ENCODE results near the gene ERO1A.

Gene ERO1A

DNA sequence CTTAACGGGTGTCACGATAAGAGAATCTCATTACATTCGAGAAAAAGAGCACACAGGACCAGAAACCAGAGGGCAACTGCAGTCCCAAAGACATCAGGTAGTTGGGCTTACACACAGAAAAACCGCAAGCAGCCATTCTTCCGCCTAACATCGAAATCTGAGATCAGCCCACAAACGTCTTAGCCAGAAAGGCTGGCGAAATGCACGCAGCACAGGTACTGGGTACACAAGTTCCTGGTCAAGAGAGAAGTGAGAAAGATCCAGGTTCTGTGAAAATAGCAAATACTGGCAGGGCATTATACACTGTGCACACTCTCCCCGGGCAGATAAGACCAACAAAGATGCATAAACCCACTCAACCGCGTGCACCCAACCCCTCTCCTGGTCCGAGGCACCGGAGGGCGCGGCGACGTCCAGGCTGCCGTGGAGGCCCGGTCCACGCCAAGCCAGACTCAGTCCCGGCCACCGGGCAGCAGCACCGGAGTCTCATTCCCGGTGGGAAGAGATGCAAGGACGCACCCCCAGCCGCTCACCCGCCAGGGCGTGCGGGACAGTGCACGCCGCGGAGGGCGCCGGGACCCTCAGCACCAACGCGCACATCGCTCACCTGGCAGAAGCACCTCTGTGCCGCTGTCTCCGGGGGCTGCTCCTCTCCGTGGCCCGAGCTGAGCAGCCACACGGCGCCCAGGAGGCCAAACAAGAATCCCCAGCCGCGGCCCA lies 437 bp downstream of the ERO1A start:
- peak; percentile 45 for DNase-seq

DNA sequence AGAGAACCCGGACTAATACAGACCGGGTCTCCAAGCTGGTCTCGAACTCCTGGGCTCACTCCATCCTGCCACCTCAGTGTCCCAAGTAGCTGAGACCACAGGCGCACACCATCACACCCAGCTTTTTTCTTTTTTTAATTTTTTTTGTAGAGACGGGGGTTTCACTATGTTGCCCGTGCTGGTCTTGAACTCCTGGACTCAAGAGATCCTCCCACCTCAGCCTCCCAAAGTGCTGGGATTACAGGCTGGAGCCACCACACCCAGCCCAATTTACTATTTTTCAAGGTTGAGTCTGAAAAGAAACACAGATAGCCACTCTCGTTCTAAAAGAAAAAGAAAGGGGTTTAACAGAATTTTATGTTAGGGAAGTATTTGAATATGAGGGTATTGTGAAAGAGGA lies 1.8 kb downstream of the ERO1A start:
- DNase-seq = no peak

DNA sequence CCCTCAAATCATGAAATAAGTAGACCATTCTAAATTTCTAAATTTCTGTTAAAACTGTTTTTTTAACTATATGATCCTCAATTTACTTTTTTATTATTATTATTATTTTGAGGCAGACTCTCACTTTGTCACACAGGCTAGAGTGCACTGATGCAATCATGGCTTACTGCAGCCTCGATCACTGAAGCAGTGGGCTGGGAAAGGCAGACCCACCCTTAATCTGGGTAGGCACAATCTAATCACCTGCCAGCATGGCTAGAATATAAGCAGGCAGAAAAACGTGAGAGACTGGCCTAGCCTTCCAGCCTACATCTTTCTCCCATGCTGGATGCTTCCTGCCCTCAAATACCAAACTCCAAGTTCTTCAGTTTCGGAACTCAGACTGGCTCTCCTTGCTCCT lies 2.3 kb downstream of the ERO1A start:
- no peak for DNase-seq

DNA sequence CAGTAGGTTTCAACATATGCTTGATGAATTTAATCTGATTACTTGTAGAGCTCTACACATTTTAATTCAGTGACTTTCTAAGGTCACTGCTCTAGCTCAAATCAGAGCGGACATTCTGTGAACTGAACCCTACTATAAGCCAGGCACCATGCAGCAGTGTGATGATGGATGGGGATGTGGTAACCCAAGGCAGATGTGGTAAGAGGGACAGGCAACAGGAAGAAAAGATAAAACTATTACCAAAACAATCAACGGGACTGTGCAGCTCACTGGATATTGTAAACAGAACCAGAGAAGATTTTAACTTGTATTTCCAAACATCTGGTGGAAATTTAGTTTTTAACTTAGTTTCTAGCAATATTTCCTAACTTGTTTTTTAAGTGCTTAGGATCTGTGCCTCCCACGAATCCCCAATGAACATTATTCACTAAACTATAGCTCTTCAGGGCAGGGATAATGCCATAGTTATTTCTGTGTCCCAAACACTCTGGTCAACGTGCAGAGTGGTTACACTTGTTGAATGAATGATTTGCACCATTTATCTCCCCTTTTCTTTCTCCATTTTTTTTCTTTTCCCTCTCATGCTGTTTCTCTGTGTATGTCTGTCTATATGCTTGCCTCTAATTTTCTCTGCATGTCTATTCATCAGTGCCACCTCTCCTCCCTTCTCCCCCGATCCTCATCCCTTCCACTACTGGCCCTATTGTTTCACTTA lies 3.0 kb downstream of the ERO1A start:
- no peak for DNase-seq

DNA sequence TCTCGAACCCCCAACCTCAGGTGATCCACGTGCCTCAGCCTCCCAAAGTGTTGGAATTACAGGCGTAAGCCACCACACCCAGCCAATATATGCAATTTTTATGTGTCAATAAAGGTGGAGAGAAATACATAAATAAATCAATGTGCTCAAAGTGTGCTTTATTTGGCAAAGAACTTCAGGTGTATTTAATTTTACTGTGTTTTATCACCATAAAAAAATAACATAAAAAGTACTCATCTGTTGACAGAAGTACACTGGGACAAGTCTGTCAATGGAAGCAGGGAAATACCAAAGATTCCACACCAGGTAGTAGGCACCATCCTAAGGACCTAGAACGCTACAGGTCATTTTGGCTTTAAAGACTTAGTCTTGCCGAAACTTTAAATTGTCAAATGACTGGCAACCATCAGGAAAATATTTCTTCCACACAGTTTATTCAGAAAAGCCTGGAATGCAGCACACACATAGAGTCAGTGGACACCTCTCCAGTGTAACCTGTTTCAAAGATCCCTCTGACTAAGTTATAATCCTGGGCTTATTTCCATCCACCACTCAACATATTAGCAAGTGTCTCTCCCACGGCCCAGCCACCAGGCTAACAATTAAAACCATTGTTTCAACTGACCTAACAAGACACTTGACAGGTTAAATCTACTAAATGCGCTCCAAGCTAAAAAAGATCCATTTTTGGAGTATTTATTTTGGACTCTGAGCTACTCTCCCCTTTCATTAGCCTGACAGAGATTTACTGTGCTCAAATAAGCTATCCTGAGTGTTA lies 4.2 kb downstream of the ERO1A start:
- DNase-seq = no peak

DNA sequence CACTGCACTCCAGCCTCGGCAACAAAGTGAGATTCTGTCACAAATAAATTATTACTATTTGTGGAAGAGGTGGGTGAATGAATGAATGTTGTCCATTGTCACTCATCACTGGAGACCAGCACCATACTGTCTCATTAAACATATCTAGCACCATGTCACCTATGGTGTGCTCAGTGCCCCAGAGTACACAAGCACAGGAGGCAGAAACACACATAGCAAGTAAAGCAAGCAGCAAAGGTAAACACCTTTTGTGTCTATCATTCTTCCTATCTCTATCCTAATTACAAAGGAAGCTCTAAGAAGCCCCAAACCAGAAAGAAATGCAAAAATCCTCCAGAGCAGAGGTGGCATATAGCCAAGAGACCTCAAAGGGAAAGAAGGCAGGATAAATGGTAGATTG lies 9.2 kb downstream of the ERO1A start:
- no peak for DNase-seq

DNA sequence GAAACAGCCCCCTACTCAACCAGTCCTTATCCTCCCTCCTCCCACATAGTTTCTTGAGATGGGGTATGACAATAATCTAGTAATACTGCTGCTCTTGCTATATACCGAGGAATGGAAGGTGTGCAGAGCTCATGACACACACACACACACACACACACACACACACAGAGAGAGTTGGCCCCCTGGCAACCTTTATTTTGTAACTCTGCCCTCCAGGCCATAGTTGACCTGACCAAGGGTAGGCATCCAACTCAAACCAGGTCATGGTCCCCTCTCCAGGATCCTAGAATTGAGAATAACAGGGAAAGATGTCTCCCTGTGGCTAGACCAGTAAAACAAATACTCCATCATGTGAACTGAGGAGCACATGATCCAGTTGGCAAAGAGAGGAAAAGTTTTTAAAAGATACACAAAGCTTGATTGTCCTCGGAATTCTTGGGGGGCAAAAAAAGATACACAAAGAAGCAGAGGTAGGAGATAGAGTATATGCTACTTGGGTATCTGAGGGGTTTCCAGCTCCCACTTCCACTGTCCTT lies 11.3 kb downstream of the ERO1A start:
- no peak for DNase-seq

DNA sequence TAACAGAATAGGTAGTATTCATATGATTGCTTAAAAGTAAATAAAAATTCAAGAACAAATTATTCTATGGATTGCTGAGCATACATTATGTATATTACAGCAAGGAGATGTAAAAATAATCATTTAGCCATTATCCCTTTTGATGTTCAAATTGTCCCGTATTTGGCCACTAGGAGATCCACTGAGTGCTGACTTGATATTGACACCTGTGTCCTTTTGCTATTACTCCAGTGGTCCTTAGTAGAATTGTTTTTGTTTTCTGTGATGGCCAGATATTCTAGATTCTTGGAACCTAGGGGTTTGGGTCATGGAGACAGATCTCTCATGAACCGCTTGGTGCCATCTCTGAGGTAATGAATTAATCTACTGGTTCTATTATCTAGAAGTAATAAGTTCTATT lies 16.8 kb downstream of the ERO1A start:
- DNase-seq = no peak

DNA sequence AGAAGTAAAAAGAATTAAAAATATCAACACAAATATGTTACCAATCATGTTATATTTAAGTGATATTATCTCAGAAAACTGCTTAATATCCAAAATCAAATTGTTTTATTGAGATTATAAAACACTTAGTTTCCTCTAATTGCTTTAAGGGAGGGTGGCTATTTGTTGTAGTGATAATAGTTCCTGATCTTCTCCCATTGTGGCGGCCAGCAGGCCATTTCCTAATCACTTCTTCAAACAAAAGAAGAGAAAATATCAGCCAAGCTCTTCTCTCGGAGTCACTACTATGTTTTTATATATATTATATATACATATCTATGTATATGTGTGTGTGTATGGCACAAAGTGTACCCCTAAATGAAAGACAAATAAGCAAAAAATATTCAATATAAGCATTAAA lies 31.5 kb downstream of the ERO1A start:
- no peak for DNase-seq

DNA sequence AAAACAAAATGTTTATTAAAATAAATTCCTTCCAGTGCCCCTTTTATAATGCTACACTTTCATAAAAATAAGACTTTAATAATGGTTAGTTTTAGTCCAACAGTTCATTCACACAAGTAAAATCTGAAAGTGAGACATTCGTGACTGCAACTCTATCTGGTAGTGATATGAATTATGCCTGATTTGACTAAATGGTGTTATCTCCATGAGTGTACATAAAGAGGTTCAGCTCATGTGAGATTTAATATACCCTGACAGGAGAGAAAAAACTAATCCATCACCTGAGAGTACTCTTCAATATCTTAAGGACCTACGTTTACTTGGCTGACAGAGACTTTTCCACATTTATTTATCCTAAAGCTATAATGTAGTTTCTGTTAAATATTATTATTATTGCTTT lies 34.0 kb downstream of the ERO1A start:
- no peak for DNase-seq

DNA sequence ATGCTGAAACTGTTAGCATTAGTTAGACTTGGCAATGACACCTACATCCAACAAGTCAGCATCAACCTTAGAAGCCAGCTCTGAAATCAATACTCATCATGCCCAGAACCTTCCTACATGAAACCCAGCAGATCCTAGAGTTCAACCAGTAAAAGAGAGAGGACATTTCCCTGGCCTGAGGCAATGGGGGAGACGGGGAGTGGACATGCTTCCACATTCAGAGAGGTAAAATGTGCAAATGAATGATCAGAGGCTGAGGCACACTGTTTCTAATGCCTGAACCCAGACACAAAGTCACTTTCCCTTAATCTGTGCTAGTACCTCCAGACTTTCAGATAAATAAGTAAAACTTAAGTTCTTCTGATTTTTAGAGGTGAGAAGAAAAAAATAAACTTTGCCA lies 34.5 kb downstream of the ERO1A start:
- no peak for DNase-seq

DNA sequence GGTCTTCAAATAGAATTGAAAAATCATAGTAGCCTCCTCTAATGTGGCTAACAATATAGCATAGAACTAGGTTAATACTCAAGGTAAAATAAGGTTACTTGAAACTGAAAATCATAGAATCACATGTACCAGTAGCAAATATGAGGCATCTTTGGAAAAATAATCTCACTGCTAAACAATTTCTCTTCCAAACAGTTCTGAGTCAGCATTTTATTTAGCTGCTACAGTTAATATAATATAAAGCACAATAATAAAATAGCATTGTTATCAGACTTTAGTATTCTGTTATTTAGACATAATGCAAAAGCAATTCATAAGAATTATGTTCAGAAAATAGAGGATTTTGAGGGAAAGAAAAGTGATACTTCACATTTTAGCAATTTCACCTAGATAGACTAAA lies 35.0 kb downstream of the ERO1A start:
- DNase-seq = no peak

DNA sequence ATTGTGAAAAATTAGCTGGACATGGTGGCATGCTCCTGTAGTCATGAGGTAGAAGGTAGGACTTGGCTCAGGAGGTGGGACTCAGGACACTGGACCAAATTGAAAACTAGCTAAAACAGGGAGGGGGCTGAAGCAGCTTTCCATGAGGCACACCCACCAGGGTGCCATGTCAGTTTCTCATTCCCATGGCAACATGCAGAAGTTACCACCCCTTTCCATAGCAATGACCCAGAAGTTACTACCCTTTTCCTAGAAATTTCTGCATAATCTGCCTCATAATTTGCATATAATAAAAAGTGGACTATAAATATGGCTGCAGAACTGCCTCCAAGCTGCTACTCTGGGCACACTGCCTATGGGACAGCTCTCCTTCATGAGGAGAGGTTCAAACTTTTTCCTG lies 38.5 kb downstream of the ERO1A start:
- no peak for DNase-seq

DNA sequence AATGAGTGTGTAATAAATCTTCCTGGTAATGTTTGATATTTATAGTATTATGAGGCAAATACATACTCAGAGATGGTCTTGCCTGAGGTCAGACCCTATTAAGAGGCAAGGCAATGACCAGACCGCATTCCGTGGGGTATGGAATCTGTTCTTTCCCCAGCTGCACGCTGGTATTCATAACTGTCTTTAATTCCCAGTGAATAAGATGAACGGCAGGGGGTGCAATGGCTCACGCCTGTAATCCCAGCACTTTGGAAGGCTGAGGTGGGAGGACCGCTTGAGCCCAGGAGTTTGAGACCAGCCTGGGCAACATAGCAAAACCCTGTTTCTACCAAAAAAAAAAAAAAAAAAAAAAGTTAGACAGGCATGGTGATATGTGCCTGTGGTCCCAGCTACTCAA lies 44.6 kb downstream of the ERO1A start:
- no peak for DNase-seq

DNA sequence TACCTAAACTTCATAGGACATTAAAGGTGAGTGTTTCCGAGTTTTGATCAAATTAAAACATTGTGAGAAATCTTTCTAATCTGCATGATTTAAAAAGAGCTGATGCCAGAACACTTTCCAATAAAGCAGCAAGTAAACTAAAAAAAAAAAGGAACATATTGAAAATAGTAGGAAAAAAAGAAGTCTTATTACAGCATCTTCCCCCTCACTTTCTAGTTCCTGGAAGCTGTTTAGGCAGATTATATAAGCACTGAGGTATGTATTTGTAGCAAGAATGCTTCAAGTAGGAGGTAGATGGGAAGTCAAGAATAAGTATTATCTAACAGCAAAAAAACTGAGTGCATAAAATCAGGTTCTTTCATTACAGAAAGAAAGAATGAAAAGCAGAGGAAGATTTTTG lies 45.8 kb downstream of the ERO1A start:
- DNase-seq = no peak

DNA sequence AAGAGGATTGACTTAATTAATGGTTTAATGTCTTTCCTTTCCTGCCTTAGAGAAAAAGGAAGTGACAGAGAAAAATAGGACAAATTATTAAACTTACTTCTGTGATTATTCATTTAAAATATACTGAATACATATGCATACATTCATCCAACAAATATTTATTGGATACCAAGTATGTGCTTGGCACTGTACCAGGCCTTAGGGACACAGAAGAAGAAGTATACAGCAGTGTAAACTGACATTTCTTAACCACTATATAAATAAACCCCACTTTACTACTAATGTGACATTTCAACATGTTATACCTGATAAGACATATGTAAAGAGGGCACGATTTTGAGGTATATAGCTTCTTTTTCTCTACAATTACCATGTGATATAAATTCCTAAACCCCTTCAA lies 53.6 kb downstream of the ERO1A start:
- DNase-seq = no peak

DNA sequence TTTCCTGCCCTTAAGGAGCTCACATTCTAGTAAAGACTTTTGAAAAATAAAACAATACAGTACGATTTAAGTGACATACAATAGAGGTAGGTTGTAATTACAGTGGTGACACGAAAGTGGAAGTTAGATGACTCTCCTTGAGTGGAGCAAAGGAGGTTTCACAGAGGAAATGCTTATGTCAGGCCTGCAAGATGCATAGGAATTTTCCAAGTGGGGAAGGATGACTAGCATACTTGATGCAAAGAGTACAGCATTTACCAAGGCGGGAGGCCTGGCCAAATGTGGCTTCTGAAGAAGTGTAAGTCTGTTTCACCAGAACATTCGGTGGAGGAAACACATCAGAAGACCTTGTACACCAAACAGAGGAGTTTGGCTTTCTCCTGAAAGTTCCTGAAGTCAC lies 55.2 kb downstream of the ERO1A start:
- DNase-seq = no peak

DNA sequence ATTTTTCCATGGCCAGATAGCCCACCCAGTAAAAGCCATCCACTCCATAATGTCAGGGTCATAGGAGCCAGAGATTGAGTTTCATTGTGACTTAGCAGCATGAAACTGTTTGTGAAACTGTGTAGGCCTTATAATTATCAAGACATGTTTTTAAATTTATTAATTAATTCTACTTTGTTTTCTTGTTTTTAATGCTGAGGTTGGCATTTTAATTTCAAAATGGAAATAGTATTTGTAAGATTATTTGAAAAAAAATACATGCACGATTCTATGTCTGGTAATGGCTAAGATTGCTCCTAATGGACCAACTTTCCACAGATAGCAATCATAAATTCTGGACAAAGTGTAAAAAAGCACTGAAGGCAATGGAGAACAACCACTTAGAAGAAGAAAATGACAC lies 75.7 kb downstream of the ERO1A start:
- DNase-seq = no peak

DNA sequence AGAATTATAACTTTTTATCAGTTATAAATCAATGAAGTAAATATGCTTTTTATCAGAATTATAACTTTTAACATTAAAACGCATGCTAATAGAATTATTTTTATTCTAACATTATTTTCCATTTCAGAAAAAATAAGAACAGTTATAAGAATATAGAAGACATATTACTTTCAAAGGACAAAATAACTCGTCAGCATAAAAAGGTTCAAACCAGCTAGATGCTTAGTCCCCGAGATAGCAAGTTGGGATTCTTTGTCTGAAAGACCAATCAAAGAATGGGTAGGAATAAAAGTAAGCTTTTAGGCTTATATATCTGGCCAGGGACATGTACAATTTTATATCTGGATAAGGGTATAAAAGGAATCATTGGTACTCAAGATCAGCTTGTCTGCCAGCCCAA lies 76.8 kb downstream of the ERO1A start:
- DNase-seq = no peak

DNA sequence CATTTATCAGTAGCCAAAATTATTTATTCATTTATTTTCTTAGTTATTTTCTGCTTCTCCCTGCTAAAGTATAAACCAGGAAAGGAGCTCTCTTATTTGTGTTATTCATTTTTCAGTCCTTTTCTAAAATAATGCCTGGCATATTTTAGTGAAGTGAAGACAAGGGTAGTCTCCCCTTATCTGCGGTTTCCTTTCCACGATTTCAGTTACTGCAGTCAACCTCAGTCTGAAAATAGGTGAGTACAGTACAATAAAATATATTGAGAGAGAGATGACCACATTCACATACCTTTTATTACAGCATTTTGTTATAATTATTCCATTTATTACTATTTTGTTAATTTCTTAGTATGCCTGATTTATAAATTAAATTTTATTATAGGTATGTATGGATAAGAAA lies 85.2 kb downstream of the ERO1A start:
- no peak for DNase-seq

DNA sequence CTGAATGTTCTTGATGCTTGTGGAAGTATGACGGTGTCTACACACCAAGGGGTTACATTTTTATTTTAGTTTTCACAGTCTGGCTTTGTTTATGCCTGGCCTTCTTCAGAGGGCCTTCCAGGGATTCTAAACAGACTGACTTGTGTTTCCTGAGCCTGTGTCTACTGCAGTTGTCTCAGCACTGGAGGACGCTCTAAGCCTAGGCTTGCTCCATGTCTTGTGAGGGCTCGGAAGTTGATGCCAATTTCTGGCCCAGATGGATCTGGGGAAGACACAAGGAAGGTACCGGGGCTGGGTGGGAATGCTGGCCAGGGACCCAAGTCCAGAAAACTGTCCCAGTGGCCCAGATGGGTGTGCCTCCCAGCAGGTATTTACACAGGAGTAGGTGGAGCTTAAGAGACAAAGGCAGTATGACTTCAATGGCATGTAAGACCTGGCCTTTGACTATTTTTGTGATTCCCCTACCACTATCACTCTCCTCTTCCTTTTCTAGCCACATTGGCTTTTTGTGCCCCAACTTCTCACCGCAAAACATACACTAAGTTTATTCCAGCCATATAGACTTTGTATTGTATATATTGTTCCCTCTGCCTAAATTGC lies 85.8 kb downstream of the ERO1A start:
- DNase-seq = no peak

DNA sequence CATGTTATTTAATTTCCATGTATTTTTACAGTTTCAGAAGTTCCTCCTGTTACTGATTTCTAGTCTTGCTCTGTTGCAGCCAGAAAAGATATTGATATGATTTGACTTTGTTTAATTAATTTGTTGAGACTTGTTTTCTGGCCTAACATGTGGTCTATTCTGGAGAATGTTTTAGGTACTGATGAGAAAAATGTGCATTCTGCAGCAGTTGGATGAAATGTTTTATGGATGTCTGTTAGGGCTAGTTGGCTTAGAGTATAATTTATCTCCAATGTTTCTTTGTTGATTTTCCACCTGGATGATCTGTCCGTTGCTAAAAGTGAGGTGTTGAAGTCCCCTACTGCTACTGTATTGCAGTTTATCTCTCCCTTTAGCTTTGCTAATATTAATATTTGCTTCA lies 88.3 kb downstream of the ERO1A start:
- no peak for DNase-seq

DNA sequence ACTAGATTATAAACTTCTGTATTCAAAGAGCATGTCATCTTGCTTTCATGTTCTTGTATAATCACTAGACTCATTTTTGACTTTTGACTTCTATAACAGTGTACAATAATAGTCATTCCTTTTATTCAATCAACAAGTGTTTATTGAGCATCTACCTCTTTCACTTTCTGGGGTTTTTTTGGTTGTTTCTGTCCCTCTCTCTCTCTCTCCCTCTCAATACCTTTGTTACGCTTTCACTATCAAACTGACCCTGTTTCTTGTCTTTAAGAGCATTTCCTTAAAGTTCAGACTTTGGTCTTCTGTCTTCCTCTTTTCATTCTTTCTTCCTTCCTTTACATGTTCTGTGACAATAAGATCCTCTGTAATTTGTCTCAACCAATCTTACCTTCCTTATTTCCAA lies 93.2 kb downstream of the ERO1A start:
- no peak for DNase-seq

Measured in T-helper 9 cell (primary cell).